SK-N-SH treated with all-trans-retinoic acid at 6 μM for 48 hours (cell line): ENCODE results near the gene EIF2A.

Experiments
- ATAC-seq: fragments of 200-7000 bp; cut with Tn5 transposase; 3 replicates; pipeline ENCODE4 v1.9.1; 2020; ENCODE audit warnings: mild to moderate bottlenecking, moderate library complexity
- ARNTL ChIP-seq: fragments of 450-650 bp; formaldehyde crosslinking; IDR thresholded peaks from 2 replicates; pipeline ENCODE4 v1.5.0; 2020; ENCODE audit warnings: low read depth, mild to moderate bottlenecking, moderate library complexity, borderline replicate concordance
- BACH2 ChIP-seq: fragments of 250-450 bp; sonication (Bioruptor Pico); IDR thresholded peaks from 2 replicates; pipeline ENCODE4 v1.9.0; 2021; ENCODE audit warnings: mild to moderate bottlenecking, borderline replicate concordance
- CSDC2 ChIP-seq: fragments of 250-450 bp; sonication (Bioruptor Pico); IDR thresholded peaks from 2 replicates; pipeline ENCODE4 v1.5.0; 2020; ENCODE audit warnings: mild to moderate bottlenecking, moderate library complexity
- ESRRG ChIP-seq: fragments of 250-450 bp; sonication (Bioruptor Pico); IDR thresholded peaks from 2 replicates; pipeline ENCODE4 v1.6.1; 2021; ENCODE audit warnings: mild to moderate bottlenecking
- GLIS3 ChIP-seq: fragments of 250-450 bp; sonication (Bioruptor Pico); IDR thresholded peaks from 2 replicates; pipeline ENCODE4 v1.5.0; 2020; ENCODE audit warnings: mild to moderate bottlenecking, moderate library complexity
- ISL1 ChIP-seq: fragments of 250-450 bp; sonication (Bioruptor Pico); IDR thresholded peaks from 2 replicates; pipeline ENCODE4 v2.1.2; 2022; ENCODE audit warnings: mild to moderate bottlenecking, moderate library complexity
- OSR1 ChIP-seq: fragments of 250-450 bp; sonication (Bioruptor Pico); IDR thresholded peaks from 2 replicates; pipeline ENCODE4 v1.8.0; 2022; ENCODE audit warnings: moderate library complexity, mild to moderate bottlenecking, inconsistent platforms
- PPARA ChIP-seq: fragments of 250-450 bp; sonication (Bioruptor Pico); IDR thresholded peaks from 2 replicates; pipeline ENCODE4 v1.5.0; 2020; ENCODE audit warnings: mild to moderate bottlenecking, borderline replicate concordance
- RARB ChIP-seq: fragments of 250-450 bp; sonication (Bioruptor Pico); IDR thresholded peaks from 2 replicates; pipeline ENCODE4 v1.8.0; 2021; ENCODE audit warnings: mild to moderate bottlenecking, moderate library complexity
- TCF4 ChIP-seq: fragments of 250-450 bp; sonication (Bioruptor Pico); IDR thresholded peaks from 2 replicates; pipeline ENCODE4 v1.8.0; 2021; ENCODE audit warnings: mild to moderate bottlenecking, moderate library complexity, borderline replicate concordance
- TOX ChIP-seq: fragments of 250-450 bp; sonication (Bioruptor Pico); IDR thresholded peaks from 2 replicates; pipeline ENCODE4 v1.8.0; 2021; ENCODE audit warnings: mild to moderate bottlenecking, moderate library complexity, borderline replicate concordance
- ZC3H10 ChIP-seq: fragments of 250-450 bp; sonication (Bioruptor Pico); IDR thresholded peaks from 2 replicates; pipeline ENCODE4 v1.5.1; 2021; ENCODE audit warnings: mild to moderate bottlenecking, moderate library complexity
- ZFP3 ChIP-seq: fragments of 250-450 bp; sonication (Bioruptor Pico); IDR thresholded peaks from 2 replicates; pipeline ENCODE4 v1.5.0; 2020; ENCODE audit warnings: mild to moderate bottlenecking, moderate library complexity
- ZFP30 ChIP-seq: fragments of 450-650 bp; formaldehyde crosslinking; IDR thresholded peaks from 2 replicates; pipeline ENCODE4 v1.5.0; 2022; ENCODE audit warnings: mild to moderate bottlenecking, moderate library complexity
- ZNF565 ChIP-seq: fragments of 450-650 bp; formaldehyde crosslinking; conservative IDR thresholded peaks from 2 replicates; pipeline ENCODE4 v1.5.0; 2020; ENCODE audit warnings: low read depth, mild to moderate bottlenecking, moderate library complexity
- ZNF70 ChIP-seq: fragments of 450-650 bp; formaldehyde crosslinking; IDR thresholded peaks from 2 replicates; pipeline ENCODE4 v1.5.0; 2020; ENCODE audit warnings: mild to moderate bottlenecking, moderate library complexity
- ZNF8 ChIP-seq: fragments of 450-650 bp; formaldehyde crosslinking; IDR thresholded peaks from 2 replicates; pipeline ENCODE4 v1.5.0; 2020; ENCODE audit warnings: mild to moderate bottlenecking, moderate library complexity
- TF ChIP-seq, protein P1 (sequence below): fragments of 250-450 bp; sonication (Bioruptor Pico); IDR thresholded peaks from 2 replicates; pipeline ENCODE4 v1.5.1; 2021; ENCODE audit warnings: mild to moderate bottlenecking, moderate library complexity
- TF ChIP-seq, protein P2 (sequence below): fragments of 250-450 bp; sonication (Bioruptor Pico); IDR thresholded peaks from 2 replicates; pipeline ENCODE4 v1.5.0; 2020; ENCODE audit warnings: mild to moderate bottlenecking, moderate library complexity
- TF ChIP-seq, protein P3 (sequence below): fragments of 250-450 bp; sonication (Bioruptor Pico); IDR thresholded peaks from 2 replicates; pipeline ENCODE4 v1.5.1; 2020; ENCODE audit warnings: low read depth, mild to moderate bottlenecking, moderate library complexity
- TF ChIP-seq, protein P4 (sequence below): fragments of 250-450 bp; sonication (Bioruptor Pico); IDR thresholded peaks from 2 replicates; pipeline ENCODE4 v1.8.0; 2020; ENCODE audit warnings: mild to moderate bottlenecking, moderate library complexity, borderline replicate concordance
- TF ChIP-seq, protein P5 (sequence below): fragments of 250-450 bp; sonication (Bioruptor Pico); IDR thresholded peaks from 2 replicates; pipeline ENCODE4 v1.8.0; 2021; ENCODE audit warnings: low read depth, mild to moderate bottlenecking, moderate library complexity, borderline replicate concordance

The EIF2A gene

DNA sequence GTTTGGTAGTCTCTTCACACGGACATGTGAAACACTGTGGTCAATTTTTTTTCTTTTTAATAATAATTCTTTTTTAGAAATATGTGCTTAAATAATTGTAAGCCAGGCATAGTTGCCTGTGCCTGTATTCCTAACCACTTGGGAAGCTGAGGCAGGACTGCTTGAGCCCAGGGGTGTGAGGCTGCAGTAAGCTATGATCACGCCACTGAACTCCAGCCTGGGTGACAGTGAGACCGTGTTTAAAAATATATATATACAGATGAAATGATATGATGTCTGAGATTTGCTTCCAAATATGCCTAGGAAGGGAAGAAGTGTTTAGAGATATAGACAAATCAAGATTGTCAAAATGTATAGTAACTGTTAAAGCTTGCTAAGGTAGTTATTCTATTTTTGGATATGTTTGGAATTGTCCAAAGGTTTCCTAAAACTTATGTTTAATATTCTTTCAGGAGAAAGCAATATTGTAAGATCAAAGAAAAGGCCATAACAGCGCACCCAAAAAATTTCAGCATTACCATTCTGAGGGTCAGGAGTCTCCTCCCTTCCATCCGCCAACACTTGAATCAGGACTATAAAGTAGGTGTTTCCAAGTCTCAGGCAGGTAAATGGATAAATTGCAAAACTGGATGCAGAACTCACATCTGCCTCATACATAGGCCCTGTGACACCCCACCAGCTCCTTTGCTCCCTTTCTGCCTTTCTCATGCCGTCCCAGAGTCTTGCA lies 56.0 kb downstream of the EIF2A start:
- peak; percentile 40 for ATAC-seq
- TF ChIP-seq ZNF8 (CRISPR knock-in tag) (no peak), ESRRG (CRISPR knock-in tag) (no peak), PPARA (CRISPR knock-in tag) (no peak), CSDC2 (CRISPR knock-in tag) (no peak), RARB (CRISPR knock-in tag) (no peak), TCF4 (no peak), ZNF565 (CRISPR knock-in tag) (no peak), ARNTL (no peak), TOX (CRISPR knock-in tag) (no peak), ZFP3 (no peak; the same call in 1 of the 2 replicates), ISL1 (CRISPR knock-in tag) (no peak), GLIS3 (no peak)
- TF ChIP-seq, protein P1, sequence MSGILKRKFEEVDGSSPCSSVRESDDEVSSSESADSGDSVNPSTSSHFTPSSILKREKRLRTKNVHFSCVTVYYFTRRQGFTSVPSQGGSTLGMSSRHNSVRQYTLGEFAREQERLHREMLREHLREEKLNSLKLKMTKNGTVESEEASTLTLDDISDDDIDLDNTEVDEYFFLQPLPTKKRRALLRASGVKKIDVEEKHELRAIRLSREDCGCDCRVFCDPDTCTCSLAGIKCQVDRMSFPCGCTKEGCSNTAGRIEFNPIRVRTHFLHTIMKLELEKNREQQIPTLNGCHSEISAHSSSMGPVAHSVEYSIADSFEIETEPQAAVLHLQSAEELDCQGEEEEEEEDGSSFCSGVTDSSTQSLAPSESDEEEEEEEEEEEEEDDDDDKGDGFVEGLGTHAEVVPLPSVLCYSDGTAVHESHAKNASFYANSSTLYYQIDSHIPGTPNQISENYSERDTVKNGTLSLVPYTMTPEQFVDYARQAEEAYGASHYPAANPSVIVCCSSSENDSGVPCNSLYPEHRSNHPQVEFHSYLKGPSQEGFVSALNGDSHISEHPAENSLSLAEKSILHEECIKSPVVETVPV (CRISPR knock-in tag), result no peak
- TF ChIP-seq, protein P2, sequence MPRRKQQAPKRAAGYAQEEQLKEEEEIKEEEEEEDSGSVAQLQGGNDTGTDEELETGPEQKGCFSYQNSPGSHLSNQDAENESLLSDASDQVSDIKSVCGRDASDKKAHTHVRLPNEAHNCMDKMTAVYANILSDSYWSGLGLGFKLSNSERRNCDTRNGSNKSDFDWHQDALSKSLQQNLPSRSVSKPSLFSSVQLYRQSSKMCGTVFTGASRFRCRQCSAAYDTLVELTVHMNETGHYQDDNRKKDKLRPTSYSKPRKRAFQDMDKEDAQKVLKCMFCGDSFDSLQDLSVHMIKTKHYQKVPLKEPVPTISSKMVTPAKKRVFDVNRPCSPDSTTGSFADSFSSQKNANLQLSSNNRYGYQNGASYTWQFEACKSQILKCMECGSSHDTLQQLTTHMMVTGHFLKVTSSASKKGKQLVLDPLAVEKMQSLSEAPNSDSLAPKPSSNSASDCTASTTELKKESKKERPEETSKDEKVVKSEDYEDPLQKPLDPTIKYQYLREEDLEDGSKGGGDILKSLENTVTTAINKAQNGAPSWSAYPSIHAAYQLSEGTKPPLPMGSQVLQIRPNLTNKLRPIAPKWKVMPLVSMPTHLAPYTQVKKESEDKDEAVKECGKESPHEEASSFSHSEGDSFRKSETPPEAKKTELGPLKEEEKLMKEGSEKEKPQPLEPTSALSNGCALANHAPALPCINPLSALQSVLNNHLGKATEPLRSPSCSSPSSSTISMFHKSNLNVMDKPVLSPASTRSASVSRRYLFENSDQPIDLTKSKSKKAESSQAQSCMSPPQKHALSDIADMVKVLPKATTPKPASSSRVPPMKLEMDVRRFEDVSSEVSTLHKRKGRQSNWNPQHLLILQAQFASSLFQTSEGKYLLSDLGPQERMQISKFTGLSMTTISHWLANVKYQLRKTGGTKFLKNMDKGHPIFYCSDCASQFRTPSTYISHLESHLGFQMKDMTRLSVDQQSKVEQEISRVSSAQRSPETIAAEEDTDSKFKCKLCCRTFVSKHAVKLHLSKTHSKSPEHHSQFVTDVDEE, result no peak

DNA sequence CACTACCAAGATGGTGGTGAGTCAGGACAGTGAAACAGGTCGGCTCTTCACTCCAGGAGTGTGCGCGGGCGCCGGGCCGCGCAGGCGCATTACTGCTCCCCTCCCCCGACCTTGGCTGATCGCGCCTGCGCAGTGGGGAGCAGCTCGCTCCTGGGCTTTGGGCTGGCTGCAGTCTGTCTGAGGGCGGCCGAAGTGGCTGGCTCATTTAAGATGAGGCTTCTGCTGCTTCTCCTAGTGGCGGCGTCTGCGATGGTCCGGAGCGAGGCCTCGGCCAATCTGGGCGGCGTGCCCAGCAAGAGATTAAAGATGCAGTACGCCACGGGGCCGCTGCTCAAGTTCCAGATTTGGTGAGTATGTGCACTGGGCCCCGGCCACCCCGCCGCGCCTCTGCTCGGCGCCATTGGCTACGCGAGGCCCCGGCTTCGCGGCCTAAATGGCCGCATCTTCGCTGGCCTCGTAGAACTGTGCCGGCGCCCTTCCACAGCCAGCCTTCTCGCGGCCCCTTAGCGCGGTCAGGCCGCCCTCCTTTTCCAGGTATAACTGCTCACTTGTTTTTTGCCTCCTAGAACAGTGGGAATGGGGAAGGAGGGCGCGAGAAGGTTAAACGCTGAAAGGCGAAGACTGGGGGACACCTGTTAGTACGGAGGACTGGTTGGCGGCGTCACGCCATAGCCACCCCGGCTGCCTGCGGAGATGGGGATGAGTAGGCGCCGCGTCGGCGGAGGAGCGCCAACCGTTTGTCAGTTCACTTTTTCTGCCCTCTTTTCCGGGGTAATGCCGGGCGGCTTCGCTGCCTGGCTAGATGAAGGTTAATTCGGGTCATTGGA lies 56.8 kb downstream of the EIF2A start, which contains the start of gene SELENOT:
SELENOT (plus strand) TSS at position 169 of the 827 bp plus-strand sequence; CDS start at position 211, 42 bp downstream.
- TF ChIP-seq ZC3H10 (CRISPR knock-in tag) (no peak), GLIS3 (0 out of 2 replicates have a peak, but pooled peaks have one; percentile 55), RARB (CRISPR knock-in tag) (0 out of 2 replicates have a peak, but pooled peaks have one; percentile 13)
- TF ChIP-seq, protein P3, sequence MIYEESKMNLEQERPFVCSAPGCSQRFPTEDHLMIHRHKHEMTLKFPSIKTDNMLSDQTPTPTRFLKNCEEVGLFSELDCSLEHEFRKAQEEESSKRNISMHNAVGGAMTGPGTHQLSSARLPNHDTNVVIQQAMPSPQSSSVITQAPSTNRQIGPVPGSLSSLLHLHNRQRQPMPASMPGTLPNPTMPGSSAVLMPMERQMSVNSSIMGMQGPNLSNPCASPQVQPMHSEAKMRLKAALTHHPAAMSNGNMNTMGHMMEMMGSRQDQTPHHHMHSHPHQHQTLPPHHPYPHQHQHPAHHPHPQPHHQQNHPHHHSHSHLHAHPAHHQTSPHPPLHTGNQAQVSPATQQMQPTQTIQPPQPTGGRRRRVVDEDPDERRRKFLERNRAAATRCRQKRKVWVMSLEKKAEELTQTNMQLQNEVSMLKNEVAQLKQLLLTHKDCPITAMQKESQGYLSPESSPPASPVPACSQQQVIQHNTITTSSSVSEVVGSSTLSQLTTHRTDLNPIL (CRISPR knock-in tag), result no peak
- TF ChIP-seq, protein P4, sequence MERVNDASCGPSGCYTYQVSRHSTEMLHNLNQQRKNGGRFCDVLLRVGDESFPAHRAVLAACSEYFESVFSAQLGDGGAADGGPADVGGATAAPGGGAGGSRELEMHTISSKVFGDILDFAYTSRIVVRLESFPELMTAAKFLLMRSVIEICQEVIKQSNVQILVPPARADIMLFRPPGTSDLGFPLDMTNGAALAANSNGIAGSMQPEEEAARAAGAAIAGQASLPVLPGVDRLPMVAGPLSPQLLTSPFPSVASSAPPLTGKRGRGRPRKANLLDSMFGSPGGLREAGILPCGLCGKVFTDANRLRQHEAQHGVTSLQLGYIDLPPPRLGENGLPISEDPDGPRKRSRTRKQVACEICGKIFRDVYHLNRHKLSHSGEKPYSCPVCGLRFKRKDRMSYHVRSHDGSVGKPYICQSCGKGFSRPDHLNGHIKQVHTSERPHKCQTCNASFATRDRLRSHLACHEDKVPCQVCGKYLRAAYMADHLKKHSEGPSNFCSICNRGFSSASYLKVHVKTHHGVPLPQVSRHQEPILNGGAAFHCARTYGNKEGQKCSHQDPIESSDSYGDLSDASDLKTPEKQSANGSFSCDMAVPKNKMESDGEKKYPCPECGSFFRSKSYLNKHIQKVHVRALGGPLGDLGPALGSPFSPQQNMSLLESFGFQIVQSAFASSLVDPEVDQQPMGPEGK (CRISPR knock-in tag), result peak; percentile 38; the same call in 1 of the 2 replicates
- TF ChIP-seq, protein P5, sequence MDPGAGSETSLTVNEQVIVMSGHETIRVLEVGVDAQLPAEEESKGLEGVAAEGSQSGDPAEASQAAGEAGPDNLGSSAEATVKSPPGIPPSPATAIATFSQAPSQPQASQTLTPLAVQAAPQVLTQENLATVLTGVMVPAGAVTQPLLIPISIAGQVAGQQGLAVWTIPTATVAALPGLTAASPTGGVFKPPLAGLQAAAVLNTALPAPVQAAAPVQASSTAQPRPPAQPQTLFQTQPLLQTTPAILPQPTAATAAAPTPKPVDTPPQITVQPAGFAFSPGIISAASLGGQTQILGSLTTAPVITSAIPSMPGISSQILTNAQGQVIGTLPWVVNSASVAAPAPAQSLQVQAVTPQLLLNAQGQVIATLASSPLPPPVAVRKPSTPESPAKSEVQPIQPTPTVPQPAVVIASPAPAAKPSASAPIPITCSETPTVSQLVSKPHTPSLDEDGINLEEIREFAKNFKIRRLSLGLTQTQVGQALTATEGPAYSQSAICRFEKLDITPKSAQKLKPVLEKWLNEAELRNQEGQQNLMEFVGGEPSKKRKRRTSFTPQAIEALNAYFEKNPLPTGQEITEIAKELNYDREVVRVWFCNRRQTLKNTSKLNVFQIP (CRISPR knock-in tag), result peak; percentile 90; the same call in 1 of the 2 replicates

DNA sequence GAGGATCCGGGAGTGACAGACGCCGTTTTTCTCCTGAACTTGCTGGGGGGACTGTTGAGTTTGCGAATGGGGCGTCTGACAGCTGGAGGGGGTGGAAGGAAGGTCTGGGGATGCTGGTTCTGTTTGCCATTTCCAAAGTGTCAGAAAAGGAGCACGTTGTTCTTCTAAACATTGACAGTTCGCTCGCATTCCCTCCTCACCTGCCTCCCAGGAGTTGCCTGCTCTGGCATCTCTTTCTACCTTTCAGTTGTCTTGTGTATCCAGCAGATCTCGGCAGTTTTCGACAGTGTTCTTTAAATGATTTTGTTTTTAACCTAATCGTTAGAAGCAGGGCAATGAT lies 57.4 kb downstream of the EIF2A start:
- peak; percentile 8 for ATAC-seq
- TF ChIP-seq ZC3H10 (CRISPR knock-in tag), result no peak
- TF ChIP-seq CSDC2 (CRISPR knock-in tag), result no peak
- no peak for TF ChIP-seq ZNF70 (CRISPR knock-in tag)
- TF ChIP-seq ZFP30 (CRISPR knock-in tag), result no peak
- TF ChIP-seq TCF4, result no peak
- no peak for TF ChIP-seq ISL1 (CRISPR knock-in tag)
- TF ChIP-seq, protein P4 (CRISPR knock-in tag), result no peak
- TF ChIP-seq ESRRG (CRISPR knock-in tag), result no peak
- TF ChIP-seq ZFP3, result no peak
- no peak for TF ChIP-seq TOX (CRISPR knock-in tag)
- TF ChIP-seq, protein P3 (CRISPR knock-in tag), result no peak
- TF ChIP-seq ZNF565 (CRISPR knock-in tag), result no peak
- TF ChIP-seq ZNF8 (CRISPR knock-in tag), result no peak
- TF ChIP-seq BACH2 (CRISPR knock-in tag), result no peak
- no peak for TF ChIP-seq OSR1 (CRISPR knock-in tag)
- TF ChIP-seq RARB (CRISPR knock-in tag), result no peak
- TF ChIP-seq PPARA (CRISPR knock-in tag), result no peak

More for the DNA sequence above, 56.8 kb downstream of the EIF2A start, which contains the start of gene SELENOT:
- ATAC-seq, result peak; percentile 95
